ENCODE results near the gene SLC7A9. TPM values are rescaled to one million over a fixed set of nuclear protein-coding genes. Genes with fewer than 3 reads are reported as not detected.
A peak's percentile ranks its signal among the peaks of the same experiment; 100 is the strongest.

SLC7A9 gene
- total RNA-seq, 3 donors from 2014 or later = 0.43 to 0.66 TPM; not detected in 1

DNA sequence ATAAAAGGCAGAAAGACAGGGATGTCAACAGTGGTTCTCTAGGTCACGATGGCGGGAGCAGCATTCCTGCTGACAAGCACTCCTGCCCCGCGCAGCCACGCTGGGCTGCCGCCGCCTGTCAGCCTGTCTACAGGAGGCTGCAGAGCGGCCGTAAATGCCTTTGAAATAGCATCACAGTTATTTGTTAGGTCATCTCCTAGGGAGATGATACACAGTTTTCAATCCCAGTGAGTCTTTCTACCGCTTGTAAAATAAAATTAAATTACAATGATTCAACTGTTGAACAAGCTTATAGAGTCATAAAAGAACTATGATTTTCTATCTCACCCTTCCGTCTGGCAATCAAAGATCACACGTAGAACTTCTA, 7.3 kb upstream of the SLC7A9 start:
- intact Hi-C loops (cut with DNase I, micrococcal nuclease) = no loop called here
- TF ChIP-seq, protein P1, sequence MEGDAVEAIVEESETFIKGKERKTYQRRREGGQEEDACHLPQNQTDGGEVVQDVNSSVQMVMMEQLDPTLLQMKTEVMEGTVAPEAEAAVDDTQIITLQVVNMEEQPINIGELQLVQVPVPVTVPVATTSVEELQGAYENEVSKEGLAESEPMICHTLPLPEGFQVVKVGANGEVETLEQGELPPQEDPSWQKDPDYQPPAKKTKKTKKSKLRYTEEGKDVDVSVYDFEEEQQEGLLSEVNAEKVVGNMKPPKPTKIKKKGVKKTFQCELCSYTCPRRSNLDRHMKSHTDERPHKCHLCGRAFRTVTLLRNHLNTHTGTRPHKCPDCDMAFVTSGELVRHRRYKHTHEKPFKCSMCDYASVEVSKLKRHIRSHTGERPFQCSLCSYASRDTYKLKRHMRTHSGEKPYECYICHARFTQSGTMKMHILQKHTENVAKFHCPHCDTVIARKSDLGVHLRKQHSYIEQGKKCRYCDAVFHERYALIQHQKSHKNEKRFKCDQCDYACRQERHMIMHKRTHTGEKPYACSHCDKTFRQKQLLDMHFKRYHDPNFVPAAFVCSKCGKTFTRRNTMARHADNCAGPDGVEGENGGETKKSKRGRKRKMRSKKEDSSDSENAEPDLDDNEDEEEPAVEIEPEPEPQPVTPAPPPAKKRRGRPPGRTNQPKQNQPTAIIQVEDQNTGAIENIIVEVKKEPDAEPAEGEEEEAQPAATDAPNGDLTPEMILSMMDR (IDR thresholded peaks at IDR 0.05) = no peak

DNA sequence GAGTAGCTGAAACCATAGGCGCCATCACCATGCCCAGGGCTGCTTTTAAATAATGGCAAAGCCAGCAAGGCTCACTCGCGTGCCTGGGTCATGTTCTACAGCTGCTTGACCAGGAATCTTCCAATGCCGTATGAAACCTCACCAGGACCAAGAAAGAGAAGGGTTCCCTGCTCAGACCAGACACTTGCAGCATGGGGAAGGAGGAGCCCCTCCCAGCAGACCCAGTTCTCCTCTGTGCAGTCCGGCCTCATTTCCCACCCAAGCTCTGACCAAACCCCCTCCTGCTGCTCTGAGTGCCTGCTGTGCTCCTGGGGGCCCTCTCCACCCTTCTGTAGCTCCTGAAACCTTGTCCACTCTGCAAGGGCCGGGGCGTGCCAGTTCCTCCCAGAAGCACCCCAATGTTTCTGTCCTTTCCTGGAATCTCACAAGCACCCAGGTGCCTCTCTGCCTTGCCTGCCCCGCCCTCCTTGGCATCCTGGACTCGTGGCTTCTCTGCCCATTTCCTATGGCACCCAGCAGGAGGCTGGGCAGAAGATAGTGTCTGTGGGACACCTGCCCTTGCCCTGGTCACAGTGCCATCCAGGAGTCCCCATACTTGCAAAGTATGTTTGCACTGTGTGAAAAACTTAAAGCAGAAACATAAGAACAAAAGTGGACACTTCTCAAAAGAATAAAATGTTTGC, 6.8 kb upstream of the SLC7A9 start:
- Histone ChIP-seq H3K9me3 (no peaks in the 10 kb centered on the region), H3K36me3 (ENCODE audit: low read depth) (no peaks in the 10 kb centered on the region), H3K4me1 (ENCODE audit: low read depth) (peaks cover 19% of the 10 kb centered on the region), H3K4me3 (no peak overlapping the region)
- intact Hi-C loops (cut with DNase I, micrococcal nuclease) = no loop called here
- TF ChIP-seq, protein P1 (IDR thresholded peaks at IDR 0.05) = no peak
- DNase-seq (peak; percentile 22 to 46 (median 45)), ATAC-seq (peak; percentile 36)

More for the DNA sequence above, 7.3 kb upstream of the SLC7A9 start:
- Histone ChIP-seq H3K36me3 (ENCODE audit: low read depth) (no peaks in the 10 kb centered on the region), H3K9me3 (no peaks in the 10 kb centered on the region), H3K4me1 (ENCODE audit: low read depth) (peaks cover 19% of the 10 kb centered on the region), H3K4me3 (no peak overlapping the region)
- DNase-seq (peak; percentile 20 to 51 (median 42)), ATAC-seq (peak; percentile 84)

DNA sequence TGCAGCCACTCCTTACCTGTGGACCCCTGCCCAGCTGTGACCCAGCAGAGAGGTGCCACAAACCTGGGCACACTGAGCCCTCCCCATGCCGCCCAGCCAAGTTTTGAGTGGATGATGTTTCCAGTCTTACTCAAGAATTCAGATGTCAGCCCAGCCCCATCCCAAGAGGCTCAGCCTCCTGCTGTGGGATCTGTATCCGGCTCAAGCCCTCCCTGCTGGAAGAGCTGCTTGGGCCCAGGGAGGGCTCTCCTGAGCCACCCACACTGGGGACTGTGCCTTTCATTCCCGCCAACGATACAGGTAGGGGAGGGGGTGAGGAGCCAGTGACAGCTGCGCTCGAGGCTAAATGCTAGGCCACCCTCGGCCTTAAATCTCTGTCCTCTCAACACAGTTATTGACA, 5.9 kb upstream of the SLC7A9 start:
- TF ChIP-seq, protein P1 (IDR thresholded peaks at IDR 0.05) = no peak
- peak in 1 of 3 donors; percentile 24 for DNase-seq
- Histone ChIP-seq H3K36me3 (ENCODE audit: low read depth) (no peaks in the 10 kb centered on the region), H3K9me3 (no peaks in the 10 kb centered on the region), H3K4me3 (no peak overlapping the region), H3K4me1 (ENCODE audit: low read depth) (peaks cover 19% of the 10 kb centered on the region)
- intact Hi-C loops (cut with DNase I, micrococcal nuclease) = no loop called here
- ATAC-seq = no peak

DNA sequence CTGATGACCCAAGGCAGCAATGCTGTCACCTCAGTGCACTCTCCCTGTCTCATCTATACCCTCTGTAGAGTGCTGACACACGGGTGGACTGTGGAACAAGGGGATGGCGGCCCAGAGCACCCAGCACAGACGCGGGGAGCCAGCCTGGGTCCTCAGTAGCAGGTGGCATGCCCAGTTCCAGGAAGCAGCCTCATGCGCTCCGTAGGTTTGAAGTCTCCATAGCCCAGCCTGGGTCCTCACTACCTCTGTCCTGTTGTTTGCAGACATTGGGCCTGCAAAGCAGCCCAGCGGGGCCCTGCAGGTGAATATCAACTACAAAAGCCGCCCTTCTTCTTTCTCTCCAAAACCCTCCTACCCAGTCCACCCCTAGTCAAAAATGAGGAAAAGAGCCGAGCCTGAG, 5.0 kb upstream of the SLC7A9 start:
- TF ChIP-seq, protein P1 (IDR thresholded peaks at IDR 0.05) = no peak
- H3K4me3 ChIP-seq = no peak overlapping the region
- intact Hi-C loops (cut with DNase I, micrococcal nuclease) = no loop called here
- ATAC-seq (no peak), DNase-seq (no peak)
- H3K9me3 ChIP-seq = no peaks in the 10 kb centered on the region
- no peaks in the 10 kb centered on the region for H3K36me3 ChIP-seq (ENCODE audit: low read depth)
- peaks cover 19% of the 10 kb centered on the region for H3K4me1 ChIP-seq (ENCODE audit: low read depth)

DNA sequence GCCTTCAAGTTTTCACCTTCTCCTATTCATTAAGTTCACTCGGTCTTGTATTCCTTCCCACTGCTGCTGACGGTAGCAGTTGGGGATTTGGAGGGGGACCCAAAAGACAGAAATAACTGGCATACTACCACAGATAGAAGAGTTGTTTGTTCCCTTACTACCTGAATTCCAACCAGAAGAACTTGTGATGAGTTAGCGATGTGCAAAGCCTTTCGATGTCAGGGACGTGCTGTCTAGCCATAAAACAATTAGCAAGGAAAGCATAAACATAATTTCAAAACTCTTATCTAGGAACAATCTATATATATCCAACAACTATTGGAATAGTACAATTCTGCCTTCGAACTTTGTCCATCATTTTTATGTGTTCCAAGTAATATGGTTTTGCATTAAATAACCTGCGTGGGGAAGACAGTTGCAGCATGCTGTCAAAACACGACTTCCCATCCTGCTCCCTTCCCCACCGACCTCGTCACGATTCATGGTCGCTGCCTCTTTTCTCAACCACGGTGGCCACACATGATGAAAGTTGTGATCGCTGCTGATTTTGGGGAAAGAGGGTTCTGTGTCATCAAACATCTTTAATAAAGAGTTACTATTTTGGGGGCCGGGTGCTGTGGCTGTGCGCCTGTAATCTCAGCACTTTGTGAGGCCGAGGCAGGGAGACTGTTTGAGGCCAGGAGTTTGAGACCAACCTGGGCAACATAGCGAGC, 3.8 kb upstream of the SLC7A9 start:
- H3K36me3 ChIP-seq (ENCODE audit: low read depth) = no peaks in the 10 kb centered on the region
- TF ChIP-seq, protein P1 (IDR thresholded peaks at IDR 0.05) = no peak
- no peak for DNase-seq
- peak; percentile 49 for ATAC-seq
- no peaks in the 10 kb centered on the region for H3K9me3 ChIP-seq
- no peak overlapping the region for H3K4me3 ChIP-seq
- intact Hi-C loops (cut with DNase I, micrococcal nuclease) = no loop called here
- peaks cover 19% of the 10 kb centered on the region for H3K4me1 ChIP-seq (ENCODE audit: low read depth)
